ENCODE measurements around the gene PRKAG1. TPM values are rescaled to one million over a fixed set of nuclear protein-coding genes. Genes with fewer than 3 reads are reported as not detected.

Gene PRKAG1
- total RNA-seq, 1 donor from 2014 or later: 49.2 TPM

- DNase-seq (no peak), ATAC-seq (no peak)
- no peak overlapping the region for H3K4me3 ChIP-seq
- intact Hi-C loops (cut with DNase I): no loop called here
- H3K36me3 ChIP-seq: no peaks in the 10 kb centered on the region
- H3K27me3 ChIP-seq (ENCODE audit: low read depth): peaks cover 69% of the 10 kb centered on the region
- no peak overlapping the region for H3K27ac ChIP-seq
- peaks cover 32% of the 10 kb centered on the region for H3K4me1 ChIP-seq
- H3K9me3 ChIP-seq: no peaks in the 10 kb centered on the region
- TF ChIP-seq CTCF (IDR thresholded peaks at IDR 0.05): no peak
Measured at GRCh38 chr12:48994224-48995085, 24.1 kb downstream of the PRKAG1 start.

DNA sequence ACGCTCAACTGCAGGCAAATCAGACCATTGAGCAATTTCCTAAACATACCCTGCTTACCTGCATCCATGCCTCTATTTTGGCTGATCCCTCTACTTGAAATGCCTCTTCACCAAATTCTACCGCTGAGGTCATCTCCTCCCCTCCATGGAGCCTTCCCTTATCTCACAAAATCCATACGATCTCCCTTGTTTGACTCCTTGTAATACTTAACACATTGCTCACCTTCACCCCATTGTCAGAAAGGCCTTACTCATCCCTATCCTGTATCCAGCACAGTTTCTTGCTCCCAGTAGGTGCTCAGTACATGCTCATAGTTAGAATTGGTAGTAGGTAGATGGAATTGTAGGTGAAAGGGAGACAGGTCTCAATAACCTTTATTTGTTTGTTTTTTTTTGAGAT lies 24.8 kb downstream of the PRKAG1 start:
- Histone ChIP-seq H3K36me3 (no peaks in the 10 kb centered on the region), H3K27ac (no peak overlapping the region), H3K4me3 (no peak overlapping the region), H3K9me3 (no peaks in the 10 kb centered on the region), H3K27me3 (ENCODE audit: low read depth) (peaks cover 70% of the 10 kb centered on the region), H3K4me1 (peaks cover 27% of the 10 kb centered on the region)
- DNase-seq (no peak), ATAC-seq (no peak)
- intact Hi-C loops (cut with DNase I): no loop called here
- TF ChIP-seq CTCF (IDR thresholded peaks at IDR 0.05): no peak

GRCh38 chr12:48991247-48992050 lies 27.1 kb downstream of the PRKAG1 start:
- no peak overlapping the region for H3K27ac ChIP-seq
- no peaks in the 10 kb centered on the region for H3K9me3 ChIP-seq
- intact Hi-C loops (cut with DNase I): no loop called here
- no peak overlapping the region for H3K4me3 ChIP-seq
- no peak for TF ChIP-seq CTCF (IDR thresholded peaks at IDR 0.05)
- H3K4me1 ChIP-seq: peaks cover 12% of the 10 kb centered on the region
- H3K27me3 ChIP-seq (ENCODE audit: low read depth): peaks cover 73% of the 10 kb centered on the region
- DNase-seq (no peak), ATAC-seq (no peak)
- H3K36me3 ChIP-seq: no peaks in the 10 kb centered on the region

DNA sequence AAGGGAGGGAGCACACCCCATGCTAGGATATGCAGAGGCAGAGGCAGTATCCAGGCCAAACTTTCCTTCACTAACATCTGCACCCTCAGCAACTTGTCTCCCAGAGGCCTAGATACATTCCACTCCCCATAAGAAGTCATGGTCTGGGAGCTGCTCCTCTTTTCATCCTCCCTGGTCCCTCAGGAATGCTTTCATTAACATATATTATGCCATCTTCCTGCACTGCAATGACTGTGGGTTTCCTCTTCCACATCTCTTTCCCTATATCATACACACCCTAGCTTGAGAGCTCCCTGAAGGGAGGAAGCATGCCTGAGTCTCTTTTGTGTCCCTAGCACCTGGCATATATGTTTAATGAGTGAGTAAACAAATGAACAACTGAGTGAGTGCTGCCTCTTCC lies 28.0 kb downstream of the PRKAG1 start:
- intact Hi-C loops (cut with DNase I): no loop called here
- Histone ChIP-seq H3K9me3 (no peaks in the 10 kb centered on the region), H3K4me3 (no peak overlapping the region), H3K4me1 (peaks cover 11% of the 10 kb centered on the region), H3K36me3 (no peaks in the 10 kb centered on the region), H3K27ac (no peak overlapping the region), H3K27me3 (ENCODE audit: low read depth) (peaks cover 82% of the 10 kb centered on the region)
- DNase-seq (no peak), ATAC-seq (no peak)
- no peak for TF ChIP-seq CTCF (IDR thresholded peaks at IDR 0.05)

DNA sequence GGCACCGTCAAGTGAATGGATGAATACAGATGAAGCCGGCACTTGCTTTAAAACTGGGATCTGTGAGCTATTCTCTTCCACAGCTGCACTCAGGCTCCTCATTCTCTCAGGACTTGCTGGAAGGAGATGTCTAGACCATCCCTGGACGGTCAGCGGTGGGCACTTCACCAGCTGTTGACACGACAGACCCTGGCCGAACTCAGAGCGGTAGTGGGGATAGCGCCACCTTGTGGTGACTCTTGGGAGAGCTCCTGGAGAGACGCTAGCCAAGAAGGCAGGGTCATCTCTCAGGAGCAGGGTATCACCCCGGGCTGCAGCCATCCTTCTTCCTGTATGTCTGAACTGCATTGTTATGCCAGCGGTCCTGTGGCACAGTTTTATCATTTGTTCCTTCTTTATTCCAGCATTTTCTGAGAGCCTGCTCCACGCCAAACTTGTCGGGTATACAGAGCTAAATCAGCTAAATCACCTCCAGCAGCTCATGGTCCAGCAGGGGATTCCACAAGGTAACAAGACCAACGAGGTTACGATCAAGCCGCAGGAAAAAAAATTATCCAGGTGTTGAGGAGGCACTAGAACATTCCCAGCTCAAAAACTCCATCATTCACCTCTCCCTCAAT lies 30.4 kb downstream of the PRKAG1 start:
- Histone ChIP-seq H3K9me3 (no peaks in the 10 kb centered on the region), H3K4me3 (no peak overlapping the region), H3K4me1 (peaks cover 5% of the 10 kb centered on the region), H3K36me3 (no peaks in the 10 kb centered on the region), H3K27me3 (ENCODE audit: low read depth) (peaks cover 81% of the 10 kb centered on the region), H3K27ac (no peak overlapping the region)
- intact Hi-C loops (cut with DNase I): no loop called here
- ATAC-seq (peak; percentile 84 to 85), DNase-seq (peak; percentile 78)
- TF ChIP-seq CTCF (IDR thresholded peaks at IDR 0.05): peak; percentile 92
